ENCODE measurements around the gene SMARCB1.

DNA sequence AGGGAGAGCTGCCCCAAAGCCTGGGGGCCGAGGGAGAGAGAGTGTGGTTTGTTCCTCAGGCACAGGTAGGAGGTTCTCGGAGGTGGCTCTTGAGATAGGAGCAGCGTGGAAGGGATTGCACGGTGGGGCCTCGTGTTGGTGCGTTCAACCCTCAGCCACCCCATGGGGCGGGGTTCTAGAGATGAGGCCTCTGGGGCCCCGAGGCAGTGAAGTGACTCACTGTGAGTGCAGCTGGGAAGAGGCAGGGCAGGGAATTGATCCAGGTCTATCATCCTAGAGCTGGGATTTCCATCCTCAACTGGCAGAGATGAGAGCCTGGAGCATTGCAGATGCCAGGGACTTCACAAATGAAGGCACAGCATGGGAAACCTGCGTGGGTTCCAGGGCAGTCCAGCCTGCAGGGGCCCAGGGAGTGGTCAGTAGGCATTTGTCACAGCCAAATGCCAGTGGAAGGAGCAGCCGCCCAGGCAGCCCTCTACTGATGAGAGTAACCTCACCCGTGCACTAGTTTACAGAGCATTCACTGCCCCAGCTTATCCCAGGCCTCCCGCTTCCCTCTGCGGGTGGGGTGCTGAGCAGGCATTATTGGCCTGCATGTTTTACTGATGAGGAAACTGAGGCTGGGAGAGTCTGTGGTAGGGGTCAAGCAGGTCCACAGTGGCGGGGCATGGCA is 5.1 kb upstream of the SMARCB1 start:
- TF ChIP-seq, protein P1, sequence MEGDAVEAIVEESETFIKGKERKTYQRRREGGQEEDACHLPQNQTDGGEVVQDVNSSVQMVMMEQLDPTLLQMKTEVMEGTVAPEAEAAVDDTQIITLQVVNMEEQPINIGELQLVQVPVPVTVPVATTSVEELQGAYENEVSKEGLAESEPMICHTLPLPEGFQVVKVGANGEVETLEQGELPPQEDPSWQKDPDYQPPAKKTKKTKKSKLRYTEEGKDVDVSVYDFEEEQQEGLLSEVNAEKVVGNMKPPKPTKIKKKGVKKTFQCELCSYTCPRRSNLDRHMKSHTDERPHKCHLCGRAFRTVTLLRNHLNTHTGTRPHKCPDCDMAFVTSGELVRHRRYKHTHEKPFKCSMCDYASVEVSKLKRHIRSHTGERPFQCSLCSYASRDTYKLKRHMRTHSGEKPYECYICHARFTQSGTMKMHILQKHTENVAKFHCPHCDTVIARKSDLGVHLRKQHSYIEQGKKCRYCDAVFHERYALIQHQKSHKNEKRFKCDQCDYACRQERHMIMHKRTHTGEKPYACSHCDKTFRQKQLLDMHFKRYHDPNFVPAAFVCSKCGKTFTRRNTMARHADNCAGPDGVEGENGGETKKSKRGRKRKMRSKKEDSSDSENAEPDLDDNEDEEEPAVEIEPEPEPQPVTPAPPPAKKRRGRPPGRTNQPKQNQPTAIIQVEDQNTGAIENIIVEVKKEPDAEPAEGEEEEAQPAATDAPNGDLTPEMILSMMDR (IDR thresholded peaks at IDR 0.05) = no peak
- no peak for TF ChIP-seq POLR2A (IDR thresholded peaks at IDR 0.05)

Measured in tibial nerve (tissue), 3 donors.